NCI-H1048 (cell line): ENCODE measurements around the gene CPNE4.
"Not testable (repeated sequence)": the region's sequence is repeated elsewhere in the genome, so short reads cannot be mapped to it uniquely, and the experiment has no call there.

Experiments used
- DNase-seq: peaks from one replicate; lab custom pipeline; 2025; lab: John Stamatoyannopoulos, UW

CPNE4 gene

GRCh38 chr3:131538968-131539367 is 495.8 kb downstream of the CPNE4 start:
- DNase-seq, result no peak

GRCh38 chr3:131537531-131537930 is 497.3 kb downstream of the CPNE4 start:
- DNase-seq, result no peak

- DNase-seq, result no peak
Observed at GRCh38 chr3:131535596-131535995, 499.2 kb downstream of the CPNE4 start.

GRCh38 chr3:131535131-131535530 is 499.7 kb downstream of the CPNE4 start:
- DNase-seq, result no peak

- no peak for DNase-seq
Observed at GRCh38 chr3:131532645-131533044, 502.2 kb downstream of the CPNE4 start.

- DNase-seq, result no peak
Observed at GRCh38 chr3:131530843-131531242, 504.0 kb downstream of the CPNE4 start.

GRCh38 chr3:131530388-131530787 is 504.4 kb downstream of the CPNE4 start:
- no peak for DNase-seq

GRCh38 chr3:131526801-131527347 is 507.9 kb downstream of the CPNE4 start:
- no peak for DNase-seq

- no peak for DNase-seq
Observed at GRCh38 chr3:131518680-131519079, 516.1 kb downstream of the CPNE4 start.

GRCh38 chr3:131505421-131505820 is 529.4 kb downstream of the CPNE4 start:
- DNase-seq, result no peak

- DNase-seq, result no peak
Observed at GRCh38 chr3:131503320-131503635, 531.5 kb downstream of the CPNE4 start.

GRCh38 chr3:131502530-131503319 is 532.1 kb downstream of the CPNE4 start, which contains the start of gene MRPL3:
MRPL3 (minus strand) TSS chr3:131502971; CDS start chr3:131502821, 150 bp downstream.
- peak; percentile 77 for DNase-seq

- DNase-seq, result no peak
Observed at GRCh38 chr3:131501949-131502348, 532.9 kb downstream of the CPNE4 start.

GRCh38 chr3:131494706-131495105 is 540.1 kb downstream of the CPNE4 start:
- no peak for DNase-seq

GRCh38 chr3:131491775-131492174 is 543.0 kb downstream of the CPNE4 start:
- no peak for DNase-seq

- DNase-seq, result no peak
Observed at GRCh38 chr3:131491084-131491483, 543.7 kb downstream of the CPNE4 start.

GRCh38 chr3:131486545-131486944 is 548.3 kb downstream of the CPNE4 start:
- not testable (repeated sequence) for DNase-seq

- DNase-seq, result no peak
Observed at GRCh38 chr3:131485119-131485518, 549.7 kb downstream of the CPNE4 start.

GRCh38 chr3:131484496-131485111 is 550.2 kb downstream of the CPNE4 start:
- no peak for DNase-seq
